HG03354 (cell line): ENCODE results near the gene PEAK1.

Experiments used
- ATAC-seq: cut with Tn5 transposase; IDR thresholded peaks from one replicate; pipeline ENCODE4 v1.9.1; 2021; ENCODE audit warnings: mild to moderate bottlenecking; ENCODE audit not compliant: unreplicated experiment, poor library complexity, severe bottlenecking

PEAK1 gene

GRCh38 chr15:77083381-77084160 is 336.3 kb downstream of the PEAK1 start:
- peak; percentile 89 for ATAC-seq

GRCh38 chr15:77081971-77082370 is 337.9 kb downstream of the PEAK1 start:
- no peak for ATAC-seq

- ATAC-seq = no peak
Measured at GRCh38 chr15:77076323-77076915, 343.5 kb downstream of the PEAK1 start.

- ATAC-seq = no peak
Measured at GRCh38 chr15:77075528-77075927, 344.4 kb downstream of the PEAK1 start.

GRCh38 chr15:77074350-77074749 is 345.6 kb downstream of the PEAK1 start:
- no peak for ATAC-seq

GRCh38 chr15:77071305-77072223 is 348.3 kb downstream of the PEAK1 start:
- ATAC-seq = no peak

- ATAC-seq = peak; percentile 97
Measured at GRCh38 chr15:77070495-77071304, 349.2 kb downstream of the PEAK1 start, which contains the start of gene TSPAN3. Gene TSPAN3, minus strand, starts transcription at chr15:77071109. Its CDS starts 155 bp downstream, at chr15:77070954.

- no peak for ATAC-seq
Measured at GRCh38 chr15:77070180-77070494, 349.8 kb downstream of the PEAK1 start.

GRCh38 chr15:77069521-77070121 is 350.3 kb downstream of the PEAK1 start:
- ATAC-seq = no peak

- no peak for ATAC-seq
Measured at GRCh38 chr15:77068633-77069032, 351.3 kb downstream of the PEAK1 start.

- no peak for ATAC-seq
Measured at GRCh38 chr15:77067691-77068367, 352.1 kb downstream of the PEAK1 start.

- ATAC-seq = no peak
Measured at GRCh38 chr15:77066971-77067690, 352.8 kb downstream of the PEAK1 start.

GRCh38 chr15:77064539-77065308 is 355.2 kb downstream of the PEAK1 start:
- ATAC-seq = no peak

GRCh38 chr15:77064063-77064462 is 355.8 kb downstream of the PEAK1 start:
- ATAC-seq = no peak

GRCh38 chr15:77063249-77063648 is 356.7 kb downstream of the PEAK1 start:
- no peak for ATAC-seq

GRCh38 chr15:77060546-77060945 is 359.4 kb downstream of the PEAK1 start:
- no peak for ATAC-seq

GRCh38 chr15:77059786-77060361 is 360.0 kb downstream of the PEAK1 start:
- peak; percentile 72 for ATAC-seq
